Smooth muscle cell (in vitro differentiated cells): ENCODE data around the gene PRSS53. TPM values are rescaled to one million over a fixed set of nuclear protein-coding genes. Genes with fewer than 3 reads are reported as not detected.

Experiments
- DNase-seq: peaks from one replicate; lab custom pipeline; 2025; ENCODE audit not compliant: unreplicated experiment; lab: John Stamatoyannopoulos, UW
- H2AFZ ChIP-seq: fragments of 200-600 bp; sonication (generic); 2 replicates; pipeline ENCODE4 v1.6.0; 2016; ENCODE audit warnings: antibody characterized with exemption, low read depth, mild to moderate bottlenecking
- H3F3A ChIP-seq: fragments of 200-600 bp; sonication (generic); 2 replicates; pipeline ENCODE4 v1.6.0; 2017; ENCODE audit warnings: antibody characterized with exemption, low read depth
- H3K27ac ChIP-seq: fragments of 200-600 bp; sonication (generic); 2 replicates; pipeline ENCODE4 v1.5.1; 2016; ENCODE audit warnings: low read depth, mild to moderate bottlenecking
- H3K27me3 ChIP-seq: fragments of 200-600 bp; sonication (generic); 2 replicates; pipeline ENCODE4 v1.6.1; 2016; ENCODE audit warnings: low read depth, mild to moderate bottlenecking
- H3K36me3 ChIP-seq: fragments of 200-600 bp; sonication (generic); 2 replicates; pipeline ENCODE4 v1.5.1; 2016; ENCODE audit warnings: low read depth
- H3K4me1 ChIP-seq: fragments of 200-600 bp; sonication (generic); 2 replicates; pipeline ENCODE4 v1.5.1; 2016; ENCODE audit warnings: low read depth
- H3K4me2 ChIP-seq: fragments of 200-600 bp; sonication (generic); 2 replicates; pipeline ENCODE4 v1.6.0; 2016; ENCODE audit warnings: mild to moderate bottlenecking
- H3K4me3 ChIP-seq: fragments of 200-600 bp; sonication (generic); 2 replicates; pipeline ENCODE4 v1.5.1; 2016; ENCODE audit warnings: mild to moderate bottlenecking
- H3K79me2 ChIP-seq: fragments of 200-600 bp; sonication (generic); 2 replicates; pipeline ENCODE4 v1.6.0; 2016; ENCODE audit warnings: low read depth, mild to moderate bottlenecking
- H3K9ac ChIP-seq: fragments of 200-600 bp; sonication (generic); 2 replicates; pipeline ENCODE4 v1.6.0; 2016; ENCODE audit warnings: low read depth
- H3K9me3 ChIP-seq: fragments of 200-600 bp; sonication (generic); replicated peaks from 2 replicates; pipeline ENCODE4 v1.5.1; 2016; ENCODE audit warnings: low read depth
- H4K20me1 ChIP-seq: fragments of 200-600 bp; sonication (generic); 2 replicates; pipeline ENCODE4 v1.6.0; 2016; ENCODE audit warnings: low read depth
- CTCF ChIP-seq: fragments of 200-600 bp; sonication (generic); IDR thresholded peaks from 2 replicates; pipeline ENCODE4 v1.5.1; 2017; ENCODE audit warnings: borderline replicate concordance, mild to moderate bottlenecking, antibody characterized with exemption; ENCODE audit not compliant: insufficient read depth, poor library complexity, severe bottlenecking
- WGBS: methylation state at CpG from one replicate; pipeline ENCODE4 v1.1.7; 2016; ENCODE audit warnings: low lambda C conversion rate; 5-methylcytosine and 5-hydroxymethylcytosine counted together
- polyA plus RNA-seq: library from polyadenylated mRNA; unstranded; fragments of >200 nt; fragmentation: Nextera tagmentation; extraction: Ambion mirVana; gene quantifications from 2 replicates; pipeline ENCODE4 v1.2.1, GENCODE V29; 2016
- total RNA-seq: library from RNA; depleted of rRNA; stranded (reverse); fragments of >200 nt; gene quantifications from 2 replicates; pipeline ENCODE4 v1.2.3, GENCODE V29; 2014

Gene PRSS53
- total and polyA plus RNA-seq, 2 experiments from 2014 or later = 0.66 to 6.3 TPM

GRCh38 chr16:31087971-31088370, 772 bp downstream of the PRSS53 start:
- 86% methylated on average over 5 of the region's 5 CpGs for WGBS
- H3K36me3 ChIP-seq = no peaks in the 10 kb centered on the region
- H4K20me1 ChIP-seq = peaks cover 48% of the 10 kb centered on the region
- DNase-seq = no peak
- no peak overlapping the region for H3K9ac ChIP-seq
- no peak for TF ChIP-seq CTCF
- no peaks in the 10 kb centered on the region for H3K4me1 ChIP-seq
- H3K4me2 ChIP-seq = no peak overlapping the region
- H3K4me3 ChIP-seq = no peak overlapping the region
- no peaks in the 10 kb centered on the region for H3K27me3 ChIP-seq
- H3F3A ChIP-seq = no peaks in the 10 kb centered on the region
- H2AFZ ChIP-seq = no peak overlapping the region
- H3K79me2 ChIP-seq = peaks cover 22% of the 10 kb centered on the region
- no peaks in the 10 kb centered on the region for H3K9me3 ChIP-seq
- H3K27ac ChIP-seq = no peak overlapping the region

GRCh38 chr16:31087481-31087880, 1.3 kb downstream of the PRSS53 start:
- H3K4me1 ChIP-seq = no peaks in the 10 kb centered on the region
- WGBS = over 99% methylated on average over 8 of the region's 8 CpGs
- H3K36me3 ChIP-seq = no peaks in the 10 kb centered on the region

GRCh38 chr16:31086629-31086906, 2.2 kb downstream of the PRSS53 start:
- no peak overlapping the region for H3K4me3 ChIP-seq
- no peaks in the 10 kb centered on the region for H3K27me3 ChIP-seq
- H3K4me1 ChIP-seq = no peaks in the 10 kb centered on the region
- H3K79me2 ChIP-seq = peaks cover 10% of the 10 kb centered on the region
- no peaks in the 10 kb centered on the region for H3F3A ChIP-seq
- TF ChIP-seq CTCF = no peak
- no peak overlapping the region for H3K27ac ChIP-seq
- no peak overlapping the region for H3K9ac ChIP-seq
- H2AFZ ChIP-seq = no peak overlapping the region
- H3K9me3 ChIP-seq = no peaks in the 10 kb centered on the region
- no peaks in the 10 kb centered on the region for H3K36me3 ChIP-seq
- H3K4me2 ChIP-seq = no peak overlapping the region
- peaks cover 49% of the 10 kb centered on the region for H4K20me1 ChIP-seq
- no peak for DNase-seq
- WGBS = 83% methylated on average over 5 of the region's 6 CpGs

More at GRCh38 chr16:31087481-31087880, 1.3 kb downstream of the PRSS53 start:
- Histone ChIP-seq H3K9me3 (no peaks in the 10 kb centered on the region), H3K27me3 (no peaks in the 10 kb centered on the region), H3F3A (no peaks in the 10 kb centered on the region), H3K9ac (no peak overlapping the region), H3K79me2 (peaks cover 17% of the 10 kb centered on the region), H4K20me1 (peaks cover 48% of the 10 kb centered on the region), H3K4me2 (no peak overlapping the region), H3K4me3 (no peak overlapping the region), H2AFZ (no peak overlapping the region), H3K27ac (no peak overlapping the region)
- no peak for DNase-seq
- TF ChIP-seq CTCF = no peak

- no peak overlapping the region for H2AFZ ChIP-seq
- H3K36me3 ChIP-seq = no peaks in the 10 kb centered on the region
- no peak overlapping the region for H3K27ac ChIP-seq
- no peak overlapping the region for H3K4me2 ChIP-seq
- H3K4me1 ChIP-seq = no peaks in the 10 kb centered on the region
- H3K79me2 ChIP-seq = peaks cover 7% of the 10 kb centered on the region
- H3K4me3 ChIP-seq = no peak overlapping the region
- 96% methylated on average over 18 of the region's 18 CpGs for WGBS
- TF ChIP-seq CTCF = no peak
- peaks cover 49% of the 10 kb centered on the region for H4K20me1 ChIP-seq
- H3K9me3 ChIP-seq = no peaks in the 10 kb centered on the region
- H3F3A ChIP-seq = no peaks in the 10 kb centered on the region
- no peaks in the 10 kb centered on the region for H3K27me3 ChIP-seq
- DNase-seq = no peak
- no peak overlapping the region for H3K9ac ChIP-seq
These were observed 2.7 kb downstream of the PRSS53 start for GRCh38 chr16:31085873-31086628.
